Measurements from ENCODE around the gene SETD2. TPM values are rescaled to one million over a fixed set of nuclear protein-coding genes. Genes with fewer than 3 reads are reported as not detected.

Gene SETD2
- polyA plus RNA-seq, 1 of the 3 experiments (the other 2 are of a cell fraction), result 12.1 TPM

DNA sequence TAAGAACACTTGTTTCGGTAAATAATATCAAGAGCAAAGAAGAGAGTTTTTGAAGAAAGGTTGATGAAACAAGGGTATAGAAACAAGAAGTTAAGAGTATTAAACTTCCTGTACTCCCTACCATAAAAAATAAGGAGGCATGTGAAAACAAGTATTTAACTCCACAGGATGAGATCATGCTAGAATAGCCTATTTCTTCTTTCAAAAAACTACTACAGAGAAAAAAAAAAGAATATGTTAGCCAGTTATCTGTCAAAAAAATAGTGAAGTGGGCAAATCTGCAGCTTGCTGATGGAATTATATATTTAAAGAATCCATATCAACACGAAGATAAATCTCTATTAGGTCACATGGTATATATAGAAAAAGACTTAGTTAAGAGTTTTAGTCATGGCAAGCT, 33.4 kb downstream of the SETD2 start:
- CTCF ChIA-PET, result interaction anchor here (1.0 to 1.4 kb wide), 2 partner anchors 15 to 194 kb away, joined by 3 to 6 read pairs; no protein-coding TSS in a partner anchor

DNA sequence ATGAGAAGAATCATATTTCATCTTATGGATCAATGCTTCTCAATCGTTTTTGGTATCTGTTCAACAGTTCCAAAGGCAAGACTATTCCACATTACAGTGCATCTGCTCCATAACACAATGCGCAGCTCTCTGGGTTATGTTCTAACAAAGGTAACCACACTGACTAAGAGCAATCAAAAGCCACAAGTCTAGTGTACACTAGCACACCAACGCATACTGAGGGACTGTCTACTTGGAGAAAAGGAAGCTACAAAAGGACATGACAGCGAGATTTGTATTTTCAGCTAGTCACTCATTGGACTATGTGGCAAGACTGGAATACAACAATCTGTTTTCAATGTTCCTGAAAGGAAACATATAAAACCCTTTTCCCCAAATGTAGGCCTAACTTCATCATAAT, 35.8 kb downstream of the SETD2 start:
- DNase-seq, result no peak

More for the DNA sequence above, 33.4 kb downstream of the SETD2 start:
- Histone ChIP-seq H3K4me3 (ENCODE audit: low read depth in 2 of 2, low read length in 1 of 2) (no peak overlapping the region), H3K36me3 (replicated peaks in 1 of 2; ENCODE audit: control insufficient read depth in 1 of 2, insufficient read depth in 2 of 2, low read length in 1 of 2) (peaks cover 0 to 4% of the 10 kb centered on the region in 2 experiments), H3K79me2 (ENCODE audit: insufficient read depth) (peaks cover 100% of the 10 kb centered on the region), H3K4me2 (no peak overlapping the region), H3K4me1 (ENCODE audit: control insufficient read depth in 1 of 2, insufficient read depth in 2 of 2, low read depth in 1 of 2, low read length in 1 of 2) (no peaks in the 10 kb centered on the region), H3K9ac (no peak overlapping the region), H4K20me1 (ENCODE audit: insufficient read depth) (peaks cover 91% of the 10 kb centered on the region), H3K27ac (ENCODE audit: low read depth in 2 of 2, low read length in 1 of 2) (no peak overlapping the region), H2AFZ (ENCODE audit: low read depth) (no peak overlapping the region), H3K9me3 (no peaks in the 10 kb centered on the region), H3K27me3 (ENCODE audit: insufficient read depth) (no peaks in the 10 kb centered on the region), H3K9me2 (no peaks in the 10 kb centered on the region), H3F3A (replicated peaks; ENCODE audit: insufficient read depth) (no peaks in the 10 kb centered on the region)
- no peak for TF ChIP-seq FOXJ3 (CRISPR knock-in tag; IDR thresholded peaks at IDR 0.05)
- no peak for TF ChIP-seq EP300 (IDR thresholded peaks at IDR 0.05; ENCODE audit: borderline replicate concordance in 1 of 2, low read depth in 1 of 2, low read length in 1 of 2)
- no peak for TF ChIP-seq MXI1 (IDR thresholded peaks at IDR 0.05; ENCODE audit: low read depth, low read length)
- no peak for TF ChIP-seq CHD2 (IDR thresholded peaks at IDR 0.05; ENCODE audit: low read length, partially characterized antibody)
- no peak for TF ChIP-seq NRF1 (IDR thresholded peaks at IDR 0.05; ENCODE audit: low read depth, low read length)
- TF ChIP-seq GABPA (IDR thresholded peaks at IDR 0.05; ENCODE audit: low read depth), result no peak
- TF ChIP-seq JUND (IDR thresholded peaks at IDR 0.05), result no peak
- no peak for TF ChIP-seq MAX (IDR thresholded peaks at IDR 0.05; ENCODE audit: low read depth)
- TF ChIP-seq FOXM1 (IDR thresholded peaks at IDR 0.05; ENCODE audit: low read depth), result no peak
- TF ChIP-seq RXRA (IDR thresholded peaks at IDR 0.05; ENCODE audit: borderline replicate concordance, low read depth), result no peak
- TF ChIP-seq TCF12 (IDR thresholded peaks at IDR 0.05), result no peak
- no peak for TF ChIP-seq FOSL2 (IDR thresholded peaks at IDR 0.05; ENCODE audit: borderline replicate concordance, low read depth)
- DNase-seq, result no peak
- WGBS (ENCODE audit: low lambda C conversion rate), result 76% methylated on average over 2 of the region's 2 CpGs
- POLR2A ChIA-PET, result interaction anchor here (0.7 to 0.9 kb wide), 2 partner anchors 27 to 151 kb away, joined by 4 read pairs; partner anchors contain the start of gene NBEAL2

More for the DNA sequence above, 35.8 kb downstream of the SETD2 start:
- H3K36me3 ChIP-seq (replicated peaks in 1 of 2; ENCODE audit: control insufficient read depth in 1 of 2, insufficient read depth in 2 of 2, low read length in 1 of 2), result peaks cover 16 to 26% of the 10 kb centered on the region in 2 experiments
- no peak overlapping the region for H3K9ac ChIP-seq
- ChIA-PET CTCF (no interaction called here), POLR2A (no interaction called here)
- no peaks in the 10 kb centered on the region for H3F3A ChIP-seq (replicated peaks; ENCODE audit: insufficient read depth)
- no peak for TF ChIP-seq GABPA (IDR thresholded peaks at IDR 0.05; ENCODE audit: low read depth)
- no peak for TF ChIP-seq IRF3 (IDR thresholded peaks at IDR 0.05; ENCODE audit: low read depth, low read length)
- no peak for TF ChIP-seq RFX5 (IDR thresholded peaks at IDR 0.05; ENCODE audit: low read length)
- TF ChIP-seq JUND (IDR thresholded peaks at IDR 0.05), result no peak
- TF ChIP-seq RAD21 (IDR thresholded peaks at IDR 0.05; ENCODE audit: low read length), result no peak
- TF ChIP-seq MEF2A (IDR thresholded peaks at IDR 0.05; ENCODE audit: borderline replicate concordance, low read depth), result no peak
- TF ChIP-seq MAX (IDR thresholded peaks at IDR 0.05; ENCODE audit: low read depth), result no peak
- no peak for TF ChIP-seq RXRA (IDR thresholded peaks at IDR 0.05; ENCODE audit: borderline replicate concordance, low read depth)
- TF ChIP-seq, protein P1, sequence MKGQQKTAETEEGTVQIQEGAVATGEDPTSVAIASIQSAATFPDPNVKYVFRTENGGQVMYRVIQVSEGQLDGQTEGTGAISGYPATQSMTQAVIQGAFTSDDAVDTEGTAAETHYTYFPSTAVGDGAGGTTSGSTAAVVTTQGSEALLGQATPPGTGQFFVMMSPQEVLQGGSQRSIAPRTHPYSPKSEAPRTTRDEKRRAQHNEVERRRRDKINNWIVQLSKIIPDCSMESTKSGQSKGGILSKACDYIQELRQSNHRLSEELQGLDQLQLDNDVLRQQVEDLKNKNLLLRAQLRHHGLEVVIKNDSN (IDR thresholded peaks at IDR 0.05; ENCODE audit: borderline replicate concordance, low read depth), result no peak
- TF ChIP-seq EZH2phosphoT487 (IDR thresholded peaks at IDR 0.05; ENCODE audit: borderline replicate concordance, low read depth), result no peak
- H2AFZ ChIP-seq (ENCODE audit: low read depth), result no peak overlapping the region
- H3K4me3 ChIP-seq (ENCODE audit: low read depth in 2 of 2, low read length in 1 of 2), result no peak overlapping the region
- H3K27me3 ChIP-seq (ENCODE audit: insufficient read depth), result no peaks in the 10 kb centered on the region
- H3K4me2 ChIP-seq, result no peak overlapping the region
- no peaks in the 10 kb centered on the region for H3K4me1 ChIP-seq (ENCODE audit: control insufficient read depth in 1 of 2, insufficient read depth in 2 of 2, low read depth in 1 of 2, low read length in 1 of 2)
- WGBS (ENCODE audit: low lambda C conversion rate), result 92% methylated on average over 4 of the region's 4 CpGs
- no peaks in the 10 kb centered on the region for H3K9me3 ChIP-seq
- H3K9me2 ChIP-seq, result no peaks in the 10 kb centered on the region
- H3K27ac ChIP-seq (ENCODE audit: low read depth in 2 of 2, low read length in 1 of 2), result no peak overlapping the region
- H3K79me2 ChIP-seq (ENCODE audit: insufficient read depth), result peaks cover 99% of the 10 kb centered on the region
- peaks cover 67% of the 10 kb centered on the region for H4K20me1 ChIP-seq (ENCODE audit: insufficient read depth)
